Measurements from ENCODE around the gene DAZAP2. TPM values are rescaled to one million over a fixed set of nuclear protein-coding genes. Genes with fewer than 3 reads are reported as not detected.
"Not testable (repeated sequence)": the region's sequence is repeated elsewhere in the genome, so short reads cannot be mapped to it uniquely, and the experiment has no call there.

The DAZAP2 gene
- total RNA-seq, 2 experiments from 2014 or later, result 292 to 310 TPM

DNA sequence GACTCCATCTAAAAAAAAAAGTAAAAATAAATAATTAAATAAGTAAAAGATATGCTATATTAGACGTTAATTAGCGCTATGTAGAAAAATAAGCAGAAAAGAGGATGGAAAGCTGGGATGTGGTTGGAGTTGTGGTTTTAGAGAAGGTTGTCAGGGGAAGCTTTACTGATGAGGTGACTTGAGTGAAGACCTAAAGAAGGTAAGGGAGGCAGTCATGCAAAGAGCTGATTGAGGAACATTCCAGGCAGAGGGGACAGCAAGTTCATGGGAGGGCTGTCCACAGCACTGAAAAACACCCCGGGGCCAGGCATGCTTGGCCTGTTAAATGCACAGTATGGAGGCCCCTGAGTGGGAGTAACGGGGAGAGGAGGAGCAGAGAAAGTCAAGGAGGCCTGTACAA, 15.9 kb downstream of the DAZAP2 start:
- no peaks in the 10 kb centered on the region for H3K9me3 Mint-ChIP-seq
- Histone ChIP-seq H3K4me3 (ENCODE audit: low read length) (no peak overlapping the region), H3K4me1 (ENCODE audit: insufficient read depth, low read length) (peaks cover 2% of the 10 kb centered on the region), H3K27ac (ENCODE audit: low read depth in 1 of 2, low read length in 2 of 2) (no peak overlapping the region), H3K36me3 (ENCODE audit: insufficient read depth, low read length) (no peaks in the 10 kb centered on the region), H3K27me3 (ENCODE audit: control insufficient read depth in 1 of 2, insufficient read depth in 2 of 2, low read length in 2 of 2) (no peaks in the 10 kb centered on the region), H3K9me3 (ENCODE audit: control insufficient read depth in 1 of 2, insufficient read depth in 1 of 2, low read length in 2 of 2) (no peaks in the 10 kb centered on the region)
- CTCF ChIA-PET, result interaction anchor here (1.1 kb wide), 1 partner anchor 87 kb away, joined by 3 read pairs; no protein-coding TSS in a partner anchor
- intact Hi-C loops (cut with DNase I, micrococcal nuclease), result loop anchor here in 1 of 2 experiments (10.0 kb wide), 1 partner anchor 430 kb away; no protein-coding TSS in a partner anchor
- TF ChIP-seq, protein P1, sequence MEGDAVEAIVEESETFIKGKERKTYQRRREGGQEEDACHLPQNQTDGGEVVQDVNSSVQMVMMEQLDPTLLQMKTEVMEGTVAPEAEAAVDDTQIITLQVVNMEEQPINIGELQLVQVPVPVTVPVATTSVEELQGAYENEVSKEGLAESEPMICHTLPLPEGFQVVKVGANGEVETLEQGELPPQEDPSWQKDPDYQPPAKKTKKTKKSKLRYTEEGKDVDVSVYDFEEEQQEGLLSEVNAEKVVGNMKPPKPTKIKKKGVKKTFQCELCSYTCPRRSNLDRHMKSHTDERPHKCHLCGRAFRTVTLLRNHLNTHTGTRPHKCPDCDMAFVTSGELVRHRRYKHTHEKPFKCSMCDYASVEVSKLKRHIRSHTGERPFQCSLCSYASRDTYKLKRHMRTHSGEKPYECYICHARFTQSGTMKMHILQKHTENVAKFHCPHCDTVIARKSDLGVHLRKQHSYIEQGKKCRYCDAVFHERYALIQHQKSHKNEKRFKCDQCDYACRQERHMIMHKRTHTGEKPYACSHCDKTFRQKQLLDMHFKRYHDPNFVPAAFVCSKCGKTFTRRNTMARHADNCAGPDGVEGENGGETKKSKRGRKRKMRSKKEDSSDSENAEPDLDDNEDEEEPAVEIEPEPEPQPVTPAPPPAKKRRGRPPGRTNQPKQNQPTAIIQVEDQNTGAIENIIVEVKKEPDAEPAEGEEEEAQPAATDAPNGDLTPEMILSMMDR (IDR thresholded peaks at IDR 0.05), result no peak
- peaks cover 4% of the 10 kb centered on the region for H3K4me1 Mint-ChIP-seq (ENCODE audit: low read depth)
- DNase-seq, result no peak
- POLR2A ChIA-PET, result interaction anchor here (1.4 kb wide), 1 partner anchor 9 kb away, joined by 5 read pairs; no protein-coding TSS in a partner anchor
- no peaks in the 10 kb centered on the region for H3K36me3 Mint-ChIP-seq (ENCODE audit: low read depth)
- H3K27ac Mint-ChIP-seq, result no peak overlapping the region
- H3K4me3 Mint-ChIP-seq, result no peak overlapping the region
- no peak for ATAC-seq (ENCODE audit: poor library complexity)
- H3K27me3 Mint-ChIP-seq, result no peaks in the 10 kb centered on the region

DNA sequence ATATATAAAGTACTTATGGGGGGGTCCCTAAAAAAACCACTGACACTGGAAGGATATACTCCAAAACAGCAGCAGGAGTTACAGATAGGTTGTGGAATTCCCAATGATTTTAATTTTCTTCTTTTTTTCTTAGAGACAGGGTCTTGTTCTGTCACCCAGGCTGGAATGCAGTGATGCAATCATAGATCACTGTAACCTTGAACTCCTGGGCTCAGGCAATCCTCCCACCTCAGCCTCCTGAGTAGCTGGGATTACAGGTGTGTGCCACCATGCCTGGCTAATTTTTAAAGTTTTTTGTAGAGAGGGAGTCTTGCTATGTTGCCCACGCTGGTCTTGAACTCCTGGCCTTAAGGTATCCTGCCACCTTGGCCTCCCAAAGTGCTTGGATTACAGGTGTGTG, 21.0 kb downstream of the DAZAP2 start:
- H3K27me3 ChIP-seq (ENCODE audit: control insufficient read depth in 1 of 2, insufficient read depth in 2 of 2, low read length in 2 of 2), result not testable (repeated sequence)
- POLR2A ChIA-PET, result interaction anchor here (1.0 kb wide), 2 partner anchors 12 to 81 kb away, joined by 3 read pairs; no protein-coding TSS in a partner anchor

DNA sequence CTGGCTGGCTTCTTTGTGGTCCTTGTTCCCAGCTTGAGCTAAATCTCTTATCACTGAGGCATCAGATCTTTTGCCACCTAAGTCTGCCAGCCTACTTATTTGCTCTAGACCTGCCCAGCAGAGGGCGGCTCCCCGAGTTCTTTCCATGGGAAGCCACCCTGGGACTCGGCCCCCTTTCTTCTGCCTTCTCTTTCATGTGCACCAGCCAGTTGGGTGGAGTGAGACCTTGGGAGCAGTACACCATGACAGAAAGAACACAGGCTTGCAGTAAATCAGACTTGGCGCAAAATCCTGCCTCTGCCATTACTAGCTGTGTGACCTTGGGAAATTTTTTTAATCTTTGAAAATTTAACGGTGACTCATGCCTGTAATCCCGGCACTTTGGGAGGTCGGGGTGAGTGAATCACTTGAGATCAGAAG, 24.1 kb downstream of the DAZAP2 start:
- H3K27ac ChIP-seq (ENCODE audit: low read depth in 1 of 2, low read length in 2 of 2), result no peak overlapping the region
- H3K4me3 ChIP-seq (ENCODE audit: low read length), result no peak overlapping the region
- H3K36me3 Mint-ChIP-seq (ENCODE audit: low read depth), result no peaks in the 10 kb centered on the region
- no peaks in the 10 kb centered on the region for H3K27me3 ChIP-seq (ENCODE audit: control insufficient read depth in 1 of 2, insufficient read depth in 2 of 2, low read length in 2 of 2)
- H3K4me1 Mint-ChIP-seq (ENCODE audit: low read depth), result peaks cover 24% of the 10 kb centered on the region
- ChIA-PET POLR2A (interaction anchor here (0.6 to 1.8 kb wide), 3 partner anchors 13 to 139 kb away, joined by 3 to 6 read pairs (median 3); partner anchors contain the start of gene DAZAP2), CTCF (interaction anchor here (0.5 to 2.2 kb wide), 5 partner anchors 18 to 293 kb away, joined by 3 to 6 read pairs (median 4); partner anchors contain the start of gene DAZAP2)
- no peaks in the 10 kb centered on the region for H3K9me3 ChIP-seq (ENCODE audit: control insufficient read depth in 1 of 2, insufficient read depth in 1 of 2, low read length in 2 of 2)
- H3K4me1 ChIP-seq (ENCODE audit: insufficient read depth, low read length), result no peaks in the 10 kb centered on the region
- H3K4me3 Mint-ChIP-seq, result no peak overlapping the region
- H3K36me3 ChIP-seq (ENCODE audit: insufficient read depth, low read length), result no peaks in the 10 kb centered on the region
- H3K27ac Mint-ChIP-seq, result no peak overlapping the region
- H3K27me3 Mint-ChIP-seq, result no peaks in the 10 kb centered on the region
- no peaks in the 10 kb centered on the region for H3K9me3 Mint-ChIP-seq
- TF ChIP-seq, protein P1 (IDR thresholded peaks at IDR 0.05), result peak; percentile 27
- ATAC-seq (ENCODE audit: poor library complexity), result peak; percentile 56
- DNase-seq, result peak in 5 of 14 experiments; percentile 21 to 61 (median 47)
- intact Hi-C loops (cut with DNase I, micrococcal nuclease), result loop anchor here in 1 of 2 experiments (10.0 kb wide), 1 partner anchor 48 kb away; the partner anchor contains the start of gene POU6F1

More for the DNA sequence above, 21.0 kb downstream of the DAZAP2 start:
- H3K27ac Mint-ChIP-seq; H3K9me3 ChIP-seq (ENCODE audit: control insufficient read depth in 1 of 2, insufficient read depth in 1 of 2, low read length in 2 of 2); ATAC-seq (ENCODE audit: poor library complexity); H3K36me3 Mint-ChIP-seq (ENCODE audit: low read depth); H3K4me1 ChIP-seq (ENCODE audit: insufficient read depth, low read length); H3K4me3 Mint-ChIP-seq; H3K9me3 Mint-ChIP-seq; H3K4me3 ChIP-seq (ENCODE audit: low read length); H3K27ac ChIP-seq (ENCODE audit: low read depth in 1 of 2, low read length in 2 of 2); H3K27me3 Mint-ChIP-seq; H3K36me3 ChIP-seq (ENCODE audit: insufficient read depth, low read length); DNase-seq: not testable (repeated sequence)
- intact Hi-C loops (cut with DNase I, micrococcal nuclease), result loop anchor here in 1 of 2 experiments (10.0 kb wide), 1 partner anchor 435 kb away; no protein-coding TSS in a partner anchor
- CTCF ChIA-PET, result interaction anchor here (0.6 kb wide), 1 partner anchor 55 kb away, joined by 3 read pairs; no protein-coding TSS in a partner anchor
- H3K4me1 Mint-ChIP-seq (ENCODE audit: low read depth), result peaks cover 11% of the 10 kb centered on the region
